ENCODE data around the gene TPPP3.

The TPPP3 gene

GRCh38 chr16:67398546-67399217 lies 5.4 kb upstream of the TPPP3 start:
- H3K4me1 ChIP-seq (ENCODE audit: insufficient read depth, low read length, severe bottlenecking) = no peaks in the 10 kb centered on the region
- no peak overlapping the region for H3K9ac ChIP-seq (ENCODE audit: low read length)
- H3K4me3 ChIP-seq (ENCODE audit: low read depth, low read length, poor library complexity, severe bottlenecking) = no peak overlapping the region
- H3K27ac ChIP-seq (ENCODE audit: low read depth, low read length, poor library complexity, severe bottlenecking) = no peak overlapping the region
- H2AFZ ChIP-seq (ENCODE audit: low read length) = no peak overlapping the region
- no peaks in the 10 kb centered on the region for H4K20me1 ChIP-seq (ENCODE audit: insufficient read depth, low read length)
- no peak for TF ChIP-seq EZH2 (IDR thresholded peaks at IDR 0.05; ENCODE audit: borderline replicate concordance, low read length)
- TF ChIP-seq, protein P1, sequence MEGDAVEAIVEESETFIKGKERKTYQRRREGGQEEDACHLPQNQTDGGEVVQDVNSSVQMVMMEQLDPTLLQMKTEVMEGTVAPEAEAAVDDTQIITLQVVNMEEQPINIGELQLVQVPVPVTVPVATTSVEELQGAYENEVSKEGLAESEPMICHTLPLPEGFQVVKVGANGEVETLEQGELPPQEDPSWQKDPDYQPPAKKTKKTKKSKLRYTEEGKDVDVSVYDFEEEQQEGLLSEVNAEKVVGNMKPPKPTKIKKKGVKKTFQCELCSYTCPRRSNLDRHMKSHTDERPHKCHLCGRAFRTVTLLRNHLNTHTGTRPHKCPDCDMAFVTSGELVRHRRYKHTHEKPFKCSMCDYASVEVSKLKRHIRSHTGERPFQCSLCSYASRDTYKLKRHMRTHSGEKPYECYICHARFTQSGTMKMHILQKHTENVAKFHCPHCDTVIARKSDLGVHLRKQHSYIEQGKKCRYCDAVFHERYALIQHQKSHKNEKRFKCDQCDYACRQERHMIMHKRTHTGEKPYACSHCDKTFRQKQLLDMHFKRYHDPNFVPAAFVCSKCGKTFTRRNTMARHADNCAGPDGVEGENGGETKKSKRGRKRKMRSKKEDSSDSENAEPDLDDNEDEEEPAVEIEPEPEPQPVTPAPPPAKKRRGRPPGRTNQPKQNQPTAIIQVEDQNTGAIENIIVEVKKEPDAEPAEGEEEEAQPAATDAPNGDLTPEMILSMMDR (IDR thresholded peaks at IDR 0.05; ENCODE audit: low read length) = no peak
- H3K4me2 ChIP-seq (ENCODE audit: low read length) = no peak overlapping the region
- H3K36me3 ChIP-seq (ENCODE audit: insufficient read depth, low read length) = no peaks in the 10 kb centered on the region
- no peaks in the 10 kb centered on the region for H3F3A ChIP-seq (ENCODE audit: insufficient read depth, low read length)
- H3K27me3 ChIP-seq (ENCODE audit: insufficient read depth, low read length) = no peaks in the 10 kb centered on the region
- no peaks in the 10 kb centered on the region for H3K9me2 ChIP-seq (ENCODE audit: low read depth, low read length)
- H3K9me3 ChIP-seq (ENCODE audit: low read length) = no peaks in the 10 kb centered on the region
- no peaks in the 10 kb centered on the region for H3K79me2 ChIP-seq (ENCODE audit: insufficient read depth, low read length)

DNA sequence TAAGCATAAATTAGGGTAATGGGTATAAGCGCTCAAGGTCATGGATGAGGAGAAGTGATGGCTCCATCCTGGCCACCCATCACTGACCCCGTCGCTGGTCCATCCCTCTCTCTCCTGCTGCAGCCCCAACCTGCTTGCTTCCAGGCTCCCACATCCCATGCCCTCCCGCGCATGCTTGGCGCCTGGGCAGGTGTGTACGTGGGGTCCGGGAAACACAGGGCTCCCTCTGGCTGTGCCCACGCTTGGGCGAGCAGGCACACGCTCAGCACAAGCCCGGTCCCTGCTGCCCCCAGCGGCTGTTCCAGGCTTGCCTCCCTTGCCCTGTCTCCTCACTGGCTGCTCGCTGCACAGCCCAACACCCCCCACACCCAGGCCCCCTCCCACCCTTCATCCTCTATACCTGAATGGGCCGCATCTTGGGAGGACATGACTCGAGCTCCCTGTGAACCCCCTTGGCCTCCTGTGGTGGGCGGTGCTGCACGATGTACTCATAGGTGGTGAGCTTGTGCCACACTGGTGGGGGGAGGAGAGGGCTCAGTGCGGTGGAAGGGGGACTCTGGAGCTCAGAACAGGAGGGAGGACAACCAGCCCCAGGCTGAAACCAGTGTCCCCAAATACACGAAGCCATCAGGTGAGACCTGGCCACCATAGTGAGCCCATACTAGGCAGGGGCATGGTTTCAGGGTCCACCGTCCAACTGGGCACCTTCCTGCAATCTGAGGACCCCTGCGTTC lies 4.7 kb upstream of the TPPP3 start:
- Histone ChIP-seq H3K4me2 (ENCODE audit: low read length) (no peak overlapping the region), H2AFZ (ENCODE audit: low read length) (no peak overlapping the region), H3K27ac (ENCODE audit: low read depth, low read length, poor library complexity, severe bottlenecking) (no peak overlapping the region), H3K4me1 (ENCODE audit: insufficient read depth, low read length, severe bottlenecking) (no peaks in the 10 kb centered on the region), H4K20me1 (ENCODE audit: insufficient read depth, low read length) (no peaks in the 10 kb centered on the region), H3K79me2 (ENCODE audit: insufficient read depth, low read length) (no peaks in the 10 kb centered on the region), H3K9me2 (ENCODE audit: low read depth, low read length) (no peaks in the 10 kb centered on the region), H3K4me3 (ENCODE audit: low read depth, low read length, poor library complexity, severe bottlenecking) (no peak overlapping the region), H3K27me3 (ENCODE audit: insufficient read depth, low read length) (no peaks in the 10 kb centered on the region), H3K9ac (ENCODE audit: low read length) (no peak overlapping the region), H3K36me3 (ENCODE audit: insufficient read depth, low read length) (no peaks in the 10 kb centered on the region), H3K9me3 (ENCODE audit: low read length) (no peaks in the 10 kb centered on the region), H3F3A (ENCODE audit: insufficient read depth, low read length) (no peaks in the 10 kb centered on the region)
- TF ChIP-seq, protein P1 (IDR thresholded peaks at IDR 0.05; ENCODE audit: low read length) = peak; percentile 31; the same call in 1 of the 2 replicates
- no peak for TF ChIP-seq EZH2 (IDR thresholded peaks at IDR 0.05; ENCODE audit: borderline replicate concordance, low read length)

GRCh38 chr16:67397036-67397801 lies 3.9 kb upstream of the TPPP3 start:
- no peak overlapping the region for H3K4me2 ChIP-seq (ENCODE audit: low read length)
- H3K27ac ChIP-seq (ENCODE audit: low read depth, low read length, poor library complexity, severe bottlenecking) = no peak overlapping the region
- no peaks in the 10 kb centered on the region for H3K9me3 ChIP-seq (ENCODE audit: low read length)
- no peaks in the 10 kb centered on the region for H3K27me3 ChIP-seq (ENCODE audit: insufficient read depth, low read length)
- TF ChIP-seq EZH2 (IDR thresholded peaks at IDR 0.05; ENCODE audit: borderline replicate concordance, low read length) = no peak
- TF ChIP-seq, protein P1 (IDR thresholded peaks at IDR 0.05; ENCODE audit: low read length) = no peak
- no peak overlapping the region for H2AFZ ChIP-seq (ENCODE audit: low read length)
- H4K20me1 ChIP-seq (ENCODE audit: insufficient read depth, low read length) = no peaks in the 10 kb centered on the region
- H3K4me1 ChIP-seq (ENCODE audit: insufficient read depth, low read length, severe bottlenecking) = no peaks in the 10 kb centered on the region
- no peaks in the 10 kb centered on the region for H3F3A ChIP-seq (ENCODE audit: insufficient read depth, low read length)
- H3K79me2 ChIP-seq (ENCODE audit: insufficient read depth, low read length) = no peaks in the 10 kb centered on the region
- H3K4me3 ChIP-seq (ENCODE audit: low read depth, low read length, poor library complexity, severe bottlenecking) = no peak overlapping the region
- H3K36me3 ChIP-seq (ENCODE audit: insufficient read depth, low read length) = no peaks in the 10 kb centered on the region
- H3K9ac ChIP-seq (ENCODE audit: low read length) = no peak overlapping the region
- H3K9me2 ChIP-seq (ENCODE audit: low read depth, low read length) = no peaks in the 10 kb centered on the region
